SH-SY5Y (cell line): Measurements from ENCODE around the gene VPS33A.

ENCODE experiments used
- GATA2 ChIP-seq: IDR thresholded peaks from 2 replicates; pipeline ENCODE4 v1.6.1; 2011; ENCODE audit warnings: mild to moderate bottlenecking, low read depth, low read length
- GATA3 ChIP-seq: IDR thresholded peaks from 2 replicates; pipeline ENCODE4 v1.6.1; 2011; ENCODE audit warnings: low read depth, mild to moderate bottlenecking, low read length, moderate library complexity

DNA sequence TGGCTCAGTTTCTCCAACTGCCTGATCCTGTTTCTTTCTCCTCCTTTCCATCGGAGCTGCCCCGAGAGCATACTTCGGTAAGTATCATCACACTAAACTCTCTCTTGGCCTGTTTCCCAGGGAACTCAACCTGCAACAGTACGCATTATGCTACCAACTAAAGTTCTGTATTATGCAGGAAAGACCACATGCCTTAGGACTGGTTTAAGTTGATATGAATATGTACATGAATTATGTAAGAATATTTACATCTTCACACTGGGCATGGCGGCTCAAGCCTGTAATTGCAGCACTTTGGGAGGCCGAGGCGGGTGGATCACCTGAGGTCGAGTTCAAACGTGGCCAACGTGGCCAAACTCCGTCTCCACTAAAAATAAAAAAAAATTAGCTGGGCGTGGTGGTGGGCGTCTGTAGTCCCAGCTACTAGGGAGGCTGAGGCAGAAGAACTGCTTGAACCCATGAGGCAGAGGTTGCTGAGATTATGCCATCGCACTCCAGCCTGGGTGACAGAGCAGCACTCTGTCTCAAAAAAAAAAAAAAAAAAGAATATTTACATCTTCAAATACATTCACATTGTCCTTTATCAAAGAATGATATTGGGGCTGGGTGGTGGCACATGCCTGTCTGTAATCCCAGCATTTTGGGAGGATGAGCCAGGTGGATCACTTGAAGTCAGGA lies 31.9 kb upstream of the VPS33A start:
- TF ChIP-seq GATA2 (no peak), GATA3 (no peak)
